WTC11 (cell line): Measurements from ENCODE around the gene SPACDR.

ENCODE experiments used
- ATF3 ChIP-seq: sonication (generic); formaldehyde crosslinking; conservative IDR thresholded peaks from 2 replicates; pipeline ENCODE4 v1.8.1; 2022; ENCODE audit warnings: mild to moderate bottlenecking, missing genetic modification reagents
- CTCF ChIP-seq: fragments of 200-600 bp; IDR thresholded peaks from 2 replicates; pipeline ENCODE4 v1.8.0; 2022; ENCODE audit warnings: antibody characterized with exemption
- MAX ChIP-seq: sonication (generic); formaldehyde crosslinking; IDR thresholded peaks from 2 replicates; pipeline ENCODE4 v1.8.0; 2022; ENCODE audit warnings: mild to moderate bottlenecking, missing genetic modification reagents
- NR2C2 ChIP-seq: sonication (generic); formaldehyde crosslinking; IDR thresholded peaks from 2 replicates; pipeline ENCODE4 v1.8.0; 2022; ENCODE audit warnings: mild to moderate bottlenecking, missing genetic modification reagents
- PRDM15 ChIP-seq: sonication (generic); formaldehyde crosslinking; IDR thresholded peaks from 2 replicates; pipeline ENCODE4 v1.8.0; 2022; ENCODE audit warnings: missing genetic modification reagents
- ZNF138 ChIP-seq: sonication (generic); formaldehyde crosslinking; conservative IDR thresholded peaks from 2 replicates; pipeline ENCODE4 v1.8.1; 2022; ENCODE audit warnings: mild to moderate bottlenecking, moderate library complexity, missing genetic modification reagents
- ZNF416 ChIP-seq: fragments of 250-450 bp; sonication (Bioruptor Pico); IDR thresholded peaks from 2 replicates; pipeline ENCODE4 v1.9.0; 2021; ENCODE audit warnings: mild to moderate bottlenecking, inconsistent platforms

GRCh38 chr7:100413889-100414288, 50.2 kb downstream of the SPACDR start:
- TF ChIP-seq PRDM15 (CRISPR knock-in tag) (no peak), MAX (no peak), NR2C2 (CRISPR knock-in tag) (no peak), CTCF (no peak), ZNF416 (no peak), ATF3 (no peak), ZNF138 (CRISPR knock-in tag) (no peak)
